ENCODE measurements around the gene SLC47A1.

DNA sequence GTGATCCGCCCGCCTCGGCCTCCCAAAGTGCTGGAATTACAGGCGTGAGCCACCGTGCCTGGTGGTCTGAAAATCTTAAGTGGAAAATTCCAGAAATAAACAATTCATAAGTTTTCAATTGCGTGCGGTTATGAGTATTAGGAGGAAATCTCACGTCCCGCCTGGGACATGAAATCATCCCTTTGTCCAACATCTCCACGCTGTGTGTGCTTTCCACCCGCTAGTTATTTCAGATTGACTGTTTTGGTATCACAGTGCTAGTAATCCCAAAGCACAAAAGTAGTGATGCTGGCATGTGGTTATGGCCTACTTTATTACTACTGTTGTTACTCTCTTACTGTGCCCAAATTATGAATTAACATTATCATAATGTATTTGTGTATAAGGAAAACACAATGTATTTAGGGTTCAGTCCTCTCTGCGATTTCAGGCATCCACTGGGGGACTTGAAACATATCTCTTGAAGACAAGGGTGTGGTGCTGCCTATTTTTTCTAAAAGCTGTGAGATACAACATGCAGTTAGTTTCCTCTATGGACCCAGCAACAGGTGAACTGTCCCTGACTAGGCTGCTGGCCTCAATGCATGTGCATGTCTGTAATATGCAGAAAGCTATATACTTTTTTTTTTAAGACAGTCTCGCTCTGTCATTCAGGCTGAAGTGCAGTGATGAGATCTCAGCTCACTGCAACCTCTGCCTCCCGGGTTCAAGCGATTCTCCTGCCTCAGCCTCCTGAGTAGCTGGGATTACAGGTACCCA lies 32.3 kb downstream of the SLC47A1 start:
- no peak for TF ChIP-seq POU6F1 (CRISPR knock-in tag; IDR thresholded peaks at IDR 0.05; ENCODE audit: borderline replicate concordance, low read depth)
- TF ChIP-seq PPARA (CRISPR knock-in tag; IDR thresholded peaks at IDR 0.05; ENCODE audit: borderline replicate concordance): no peak
- no peak for TF ChIP-seq OSR1 (CRISPR knock-in tag; IDR thresholded peaks at IDR 0.05)
- TF ChIP-seq ZNF565 (CRISPR knock-in tag; conservative IDR thresholded peaks at IDR 0.05; ENCODE audit: low read depth): no peak
- no peak for TF ChIP-seq ZNF70 (CRISPR knock-in tag; IDR thresholded peaks at IDR 0.05)
- TF ChIP-seq ZFP30 (CRISPR knock-in tag; IDR thresholded peaks at IDR 0.05): no peak
- no peak for TF ChIP-seq ESRRG (CRISPR knock-in tag; IDR thresholded peaks at IDR 0.05)
- no peak for TF ChIP-seq SNAI2 (CRISPR knock-in tag; IDR thresholded peaks at IDR 0.05)
- TF ChIP-seq ZC3H10 (CRISPR knock-in tag; IDR thresholded peaks at IDR 0.05): no peak
- TF ChIP-seq, protein P1, sequence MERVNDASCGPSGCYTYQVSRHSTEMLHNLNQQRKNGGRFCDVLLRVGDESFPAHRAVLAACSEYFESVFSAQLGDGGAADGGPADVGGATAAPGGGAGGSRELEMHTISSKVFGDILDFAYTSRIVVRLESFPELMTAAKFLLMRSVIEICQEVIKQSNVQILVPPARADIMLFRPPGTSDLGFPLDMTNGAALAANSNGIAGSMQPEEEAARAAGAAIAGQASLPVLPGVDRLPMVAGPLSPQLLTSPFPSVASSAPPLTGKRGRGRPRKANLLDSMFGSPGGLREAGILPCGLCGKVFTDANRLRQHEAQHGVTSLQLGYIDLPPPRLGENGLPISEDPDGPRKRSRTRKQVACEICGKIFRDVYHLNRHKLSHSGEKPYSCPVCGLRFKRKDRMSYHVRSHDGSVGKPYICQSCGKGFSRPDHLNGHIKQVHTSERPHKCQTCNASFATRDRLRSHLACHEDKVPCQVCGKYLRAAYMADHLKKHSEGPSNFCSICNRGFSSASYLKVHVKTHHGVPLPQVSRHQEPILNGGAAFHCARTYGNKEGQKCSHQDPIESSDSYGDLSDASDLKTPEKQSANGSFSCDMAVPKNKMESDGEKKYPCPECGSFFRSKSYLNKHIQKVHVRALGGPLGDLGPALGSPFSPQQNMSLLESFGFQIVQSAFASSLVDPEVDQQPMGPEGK (CRISPR knock-in tag; IDR thresholded peaks at IDR 0.05; ENCODE audit: borderline replicate concordance): no peak
- no peak for TF ChIP-seq BACH2 (CRISPR knock-in tag; IDR thresholded peaks at IDR 0.05; ENCODE audit: borderline replicate concordance)
- no peak for TF ChIP-seq ARNTL (CRISPR knock-in tag; IDR thresholded peaks at IDR 0.05; ENCODE audit: borderline replicate concordance, low read depth)
- TF ChIP-seq TCF4 (CRISPR knock-in tag; IDR thresholded peaks at IDR 0.05; ENCODE audit: borderline replicate concordance): no peak
- TF ChIP-seq, protein P2, sequence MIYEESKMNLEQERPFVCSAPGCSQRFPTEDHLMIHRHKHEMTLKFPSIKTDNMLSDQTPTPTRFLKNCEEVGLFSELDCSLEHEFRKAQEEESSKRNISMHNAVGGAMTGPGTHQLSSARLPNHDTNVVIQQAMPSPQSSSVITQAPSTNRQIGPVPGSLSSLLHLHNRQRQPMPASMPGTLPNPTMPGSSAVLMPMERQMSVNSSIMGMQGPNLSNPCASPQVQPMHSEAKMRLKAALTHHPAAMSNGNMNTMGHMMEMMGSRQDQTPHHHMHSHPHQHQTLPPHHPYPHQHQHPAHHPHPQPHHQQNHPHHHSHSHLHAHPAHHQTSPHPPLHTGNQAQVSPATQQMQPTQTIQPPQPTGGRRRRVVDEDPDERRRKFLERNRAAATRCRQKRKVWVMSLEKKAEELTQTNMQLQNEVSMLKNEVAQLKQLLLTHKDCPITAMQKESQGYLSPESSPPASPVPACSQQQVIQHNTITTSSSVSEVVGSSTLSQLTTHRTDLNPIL (CRISPR knock-in tag; IDR thresholded peaks at IDR 0.05; ENCODE audit: low read depth): no peak

All from SK-N-SH treated with all-trans-retinoic acid at 6 μM for 48 hours (cell line).